Gastroesophageal sphincter (tissue), 4 donors: ENCODE measurements around the gene LRRC36. TPM values are rescaled to one million over a fixed set of nuclear protein-coding genes. Genes with fewer than 3 reads are reported as not detected.

Experiments used
- ATAC-seq: fragments of 150-250 bp; one replicate; pipeline ENCODE4 v1.9.1; 2016; ENCODE audit warnings: mild to moderate bottlenecking, moderate library complexity
- H3K27ac ChIP-seq, 4 donors: fragments of 200-600 bp; sonication (generic) in 3 of 4; 1 replicate in 3 of 4; 2 replicates in 1 of 4; pipeline ENCODE4 v1.5.1; 2016 to 2019
- H3K27me3 ChIP-seq: fragments of 200-600 bp; sonication (generic); one replicate; pipeline ENCODE4 v1.5.1; 2019
- H3K36me3 ChIP-seq, 2 donors: fragments of 200-600 bp; sonication (generic); one replicate each; pipeline ENCODE4 v1.5.1; 2019; ENCODE audit warnings: control low read depth in 1 of 2
- H3K4me1 ChIP-seq, 3 donors: fragments of 200-600 bp; sonication (generic); 1 replicate in 2 of 3; 2 replicates in 1 of 3; pipeline ENCODE4 v1.5.1; 2016 to 2019; ENCODE audit warnings: control low read depth in 2 of 3
- H3K4me3 ChIP-seq, 2 donors: fragments of 200-600 bp; sonication (generic); one replicate each; pipeline ENCODE4 v1.5.1; 2019; ENCODE audit warnings: mild to moderate bottlenecking in 1 of 2, moderate library complexity in 1 of 2
- H3K9me3 ChIP-seq, 3 donors: fragments of 200-600 bp; sonication (generic); one replicate each; pipeline ENCODE4 v1.5.1; 2017 to 2019; ENCODE audit warnings: control low read depth in 2 of 3
- EP300 ChIP-seq: sonication (generic); formaldehyde crosslinking; IDR thresholded peaks from one replicate; pipeline ENCODE4 v1.6.1; 2017; ENCODE audit warnings: antibody characterized with exemption, mild to moderate bottlenecking
- POLR2A ChIP-seq, 2 donors: fragments of 450-650 bp; IDR thresholded peaks; one replicate each; pipeline ENCODE4 v1.6.1; 2017; ENCODE audit warnings: antibody characterized with exemption in 2 of 2, mild to moderate bottlenecking in 2 of 2, moderate library complexity in 1 of 2
- POLR2AphosphoS5 ChIP-seq: sonication (generic); formaldehyde crosslinking; IDR thresholded peaks from one replicate; pipeline ENCODE4 v1.6.1; 2017; ENCODE audit warnings: antibody characterized with exemption
- WGBS, 2 donors: methylation state at CpG; one replicate each; pipeline ENCODE4 v1.1.5; 2018; ENCODE audit warnings: low coverage in 1 of 2; 5-methylcytosine and 5-hydroxymethylcytosine counted together
- small RNA-seq, 4 donors: library from RNA; depleted of rRNA; stranded (forward); fragments of <200 nt; gene quantifications; one replicate each; pipeline ENCODE3, GENCODE V24; 2016
- total RNA-seq, 4 donors: library from RNA; depleted of rRNA; stranded (reverse); fragments of >200 nt; gene quantifications; one replicate each; pipeline ENCODE4 v1.1.0, GENCODE V29; 2016
- TF ChIP-seq, protein P1 (sequence below), 4 experiments: fragments of 200-600 bp in 2 of 4; fragments of 450-650 bp in 2 of 4; sonication (generic) in 1 of 4; IDR thresholded peaks; one replicate each; pipeline ENCODE4 v1.5.1; 2017 to 2019; ENCODE audit warnings: antibody characterized with exemption in 4 of 4, mild to moderate bottlenecking in 2 of 4, moderate library complexity in 2 of 4

The LRRC36 gene
- total RNA-seq, 4 donors from 2014 or later, result 0.27 TPM; not detected in 3

DNA sequence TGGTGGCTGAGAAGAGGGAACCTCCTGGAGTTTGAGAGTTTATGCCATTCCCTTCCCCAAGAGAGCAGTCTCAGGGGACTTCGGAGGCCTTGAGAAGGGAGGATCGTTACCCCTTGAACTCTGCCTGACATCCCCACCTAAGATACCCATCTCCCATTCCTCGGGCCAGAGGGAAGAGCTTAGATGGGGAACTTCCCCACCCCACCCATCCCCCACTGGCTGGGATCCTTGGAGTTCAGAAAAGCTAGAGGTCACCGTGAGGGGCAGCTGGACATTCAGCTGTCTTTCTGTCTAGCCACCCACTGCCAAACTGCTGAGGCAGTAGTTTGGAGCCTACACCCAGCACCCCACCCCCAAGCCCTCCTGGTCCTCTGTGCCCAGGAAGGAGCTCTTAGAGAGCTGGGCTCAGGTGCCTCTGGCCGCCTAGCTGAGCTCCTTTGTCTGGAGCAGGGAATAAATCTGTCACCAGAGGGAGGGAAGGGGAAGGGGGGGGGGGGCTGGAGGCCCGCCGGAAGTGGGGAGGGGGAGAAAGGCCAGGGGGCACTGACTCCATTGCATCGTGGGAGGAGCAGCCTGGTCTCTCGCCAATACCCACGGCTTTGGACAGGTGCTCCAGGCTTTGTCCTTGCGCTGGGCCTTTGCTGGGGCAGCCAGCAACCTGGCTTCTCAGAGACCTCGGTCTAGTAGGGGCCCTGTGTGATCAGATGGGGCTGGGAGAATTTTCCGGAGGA lies 105.3 kb downstream of the LRRC36 start:
- 30 to 64% methylated on average over 2 to 3 of the region's 13 CpGs for WGBS, 2 donors
- TF ChIP-seq, protein P1, sequence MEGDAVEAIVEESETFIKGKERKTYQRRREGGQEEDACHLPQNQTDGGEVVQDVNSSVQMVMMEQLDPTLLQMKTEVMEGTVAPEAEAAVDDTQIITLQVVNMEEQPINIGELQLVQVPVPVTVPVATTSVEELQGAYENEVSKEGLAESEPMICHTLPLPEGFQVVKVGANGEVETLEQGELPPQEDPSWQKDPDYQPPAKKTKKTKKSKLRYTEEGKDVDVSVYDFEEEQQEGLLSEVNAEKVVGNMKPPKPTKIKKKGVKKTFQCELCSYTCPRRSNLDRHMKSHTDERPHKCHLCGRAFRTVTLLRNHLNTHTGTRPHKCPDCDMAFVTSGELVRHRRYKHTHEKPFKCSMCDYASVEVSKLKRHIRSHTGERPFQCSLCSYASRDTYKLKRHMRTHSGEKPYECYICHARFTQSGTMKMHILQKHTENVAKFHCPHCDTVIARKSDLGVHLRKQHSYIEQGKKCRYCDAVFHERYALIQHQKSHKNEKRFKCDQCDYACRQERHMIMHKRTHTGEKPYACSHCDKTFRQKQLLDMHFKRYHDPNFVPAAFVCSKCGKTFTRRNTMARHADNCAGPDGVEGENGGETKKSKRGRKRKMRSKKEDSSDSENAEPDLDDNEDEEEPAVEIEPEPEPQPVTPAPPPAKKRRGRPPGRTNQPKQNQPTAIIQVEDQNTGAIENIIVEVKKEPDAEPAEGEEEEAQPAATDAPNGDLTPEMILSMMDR (IDR thresholded peaks at IDR 0.05), result no peak
- TF ChIP-seq POLR2A (IDR thresholded peaks at IDR 0.05) (no peak), POLR2AphosphoS5 (no peak), EP300 (no peak)

DNA sequence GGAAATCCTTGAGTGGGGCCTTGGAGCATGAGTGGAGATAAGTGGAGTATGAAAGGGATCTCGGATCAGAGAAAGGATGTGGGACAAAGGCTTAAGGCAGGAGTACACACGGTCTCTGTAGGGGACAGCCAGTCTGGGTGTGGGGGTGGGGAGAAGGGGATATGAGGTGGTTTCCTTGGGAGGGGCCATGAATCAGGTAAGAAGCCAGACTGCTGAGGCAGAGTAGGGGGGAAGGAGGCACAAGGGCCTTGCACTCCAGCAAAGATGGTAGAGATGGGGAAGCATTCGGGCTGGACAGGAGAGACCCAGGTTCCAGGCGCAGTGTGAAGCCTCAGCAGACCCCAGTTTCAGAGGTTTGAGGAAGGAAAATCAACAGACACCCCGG lies 105.9 kb downstream of the LRRC36 start:
- no peaks in the 10 kb centered on the region for H3K9me3 ChIP-seq
- WGBS, 2 donors, result 55 to 75% methylated on average over 2 to 4 of the region's 5 CpGs
- no peak for ATAC-seq
- no peak for TF ChIP-seq POLR2AphosphoS5
- no peak for TF ChIP-seq POLR2A (IDR thresholded peaks at IDR 0.05)
- TF ChIP-seq, protein P1 (IDR thresholded peaks at IDR 0.05), result no peak
- TF ChIP-seq EP300, result no peak
- no peak overlapping the region for H3K4me3 ChIP-seq
- peaks cover 28% of the 10 kb centered on the region for H3K27me3 ChIP-seq
- peak overlapping the region in 1 of 4 donors; percentile 61 for H3K27ac ChIP-seq
- peaks cover 0 to 41% (median 15%) of the 10 kb centered on the region in 3 donors for H3K4me1 ChIP-seq
- peaks cover 0 to 23% of the 10 kb centered on the region in 2 donors for H3K36me3 ChIP-seq

More for the DNA sequence above, 105.3 kb downstream of the LRRC36 start:
- Histone ChIP-seq H3K4me1 (peaks cover 0 to 41% (median 15%) of the 10 kb centered on the region in 3 donors), H3K4me3 (peak overlapping the region in 1 of 2 donors; percentile 57), H3K9me3 (no peaks in the 10 kb centered on the region), H3K27me3 (peaks cover 32% of the 10 kb centered on the region), H3K27ac (peak overlapping the region in 3 of 4 donors; percentile 59 to 63 (median 61)), H3K36me3 (peaks cover 0 to 17% of the 10 kb centered on the region in 2 donors)
- no peak for ATAC-seq

DNA sequence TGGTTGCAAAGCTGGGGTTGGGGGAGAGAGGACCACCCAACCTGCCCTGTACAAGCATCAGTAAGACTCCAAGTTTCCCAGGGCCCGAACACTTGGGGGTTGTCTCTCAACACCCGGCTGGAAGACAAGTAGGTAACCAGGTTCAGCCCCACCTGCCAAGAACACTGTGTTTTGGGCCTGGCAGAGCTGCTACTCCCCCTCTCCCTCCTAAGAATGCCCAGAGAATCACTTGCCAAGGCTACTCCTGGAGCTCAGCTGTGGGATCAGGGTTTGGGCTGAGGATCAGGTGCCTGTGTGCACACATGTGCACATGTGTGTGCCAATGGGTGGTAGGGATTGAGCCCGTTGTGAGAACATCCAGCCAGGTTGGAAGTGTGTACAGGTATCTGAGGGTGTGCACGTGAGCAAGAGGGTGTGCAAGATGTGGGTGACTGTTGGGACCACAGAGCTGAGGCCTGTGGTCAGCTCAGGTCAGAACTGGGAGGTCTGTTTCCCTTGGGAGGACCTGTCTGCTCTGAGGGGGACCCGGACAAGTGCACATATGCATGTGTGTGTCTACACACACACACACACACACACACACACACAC lies 106.6 kb downstream of the LRRC36 start:
- H3K36me3 ChIP-seq, result peaks cover 0 to 30% of the 10 kb centered on the region in 2 donors
- WGBS, 2 donors, result no CpG with 5 or more reads among the region's 5 CpGs
- no peak for ATAC-seq
- no peak overlapping the region for H3K4me3 ChIP-seq
- no peaks in the 10 kb centered on the region for H3K9me3 ChIP-seq
- peaks cover 21% of the 10 kb centered on the region for H3K27me3 ChIP-seq
- H3K4me1 ChIP-seq, result peaks cover 0 to 35% (median 15%) of the 10 kb centered on the region in 3 donors
- no peak overlapping the region for H3K27ac ChIP-seq
- TF ChIP-seq EP300, result no peak
- TF ChIP-seq POLR2AphosphoS5, result no peak
- no peak for TF ChIP-seq POLR2A (IDR thresholded peaks at IDR 0.05)
- TF ChIP-seq, protein P1 (IDR thresholded peaks at IDR 0.05), result no peak

Small RNA genes within 50 kb of the gene (small RNA-seq; reads per million reads assigned to genes)
- 0 reads per million in 4 donors for gene RNU1-123P

Other genes with a start within 250 kb of the LRRC36 start
- gene PHAF1, start 216.9 kb upstream of the LRRC36 start, total RNA-seq, result 10 to 100 TPM; 10.9 to 20.4 (median 13.3) TPM
- gene B3GNT9, start 175.8 kb upstream of the LRRC36 start, total RNA-seq, result 10 to 100 TPM; 16.3 to 33.6 (median 23.1) TPM
- gene TRADD, start 166.9 kb upstream of the LRRC36 start, total RNA-seq, result 10 to 100 TPM; 26.1 to 39.7 (median 28.9) TPM
- 10 to 100 TPM in 3 of 4 donors, 1 to 10 TPM in 1; 6.9 to 18.8 (median 14.2) TPM for gene FBXL8, start 166.9 kb upstream of the LRRC36 start, total RNA-seq
- gene HSF4, start 162.1 kb upstream of the LRRC36 start, total RNA-seq, result 100 to 1,000 TPM in 1 of 4 donors, 10 to 100 TPM in 2, 1 to 10 TPM in 1; 7.7 to 110 (median 59.4) TPM
- 10 to 100 TPM; 23.0 to 78.9 (median 49.9) TPM for gene NOL3, start 156.3 kb upstream of the LRRC36 start, total RNA-seq
- 10 to 100 TPM in 2 of 4 donors, 1 to 10 TPM in 2; 6.7 to 37.4 (median 19.2) TPM for gene MATCAP1, start 142.9 kb upstream of the LRRC36 start, total RNA-seq
- 1 to 10 TPM; 1.6 to 6.1 (median 2.6) TPM for gene EXOC3L1, start 136.7 kb upstream of the LRRC36 start, total RNA-seq
- 10 to 100 TPM; 55.0 to 89.8 (median 76.2) TPM for gene E2F4, start 134.7 kb upstream of the LRRC36 start, total RNA-seq
- 1 to 10 TPM in 2 of 4 donors, under 1 TPM in 2; 0.15 to 3.9 (median 1.3) TPM for gene ELMO3, start 127.7 kb upstream of the LRRC36 start, total RNA-seq
- 10 to 100 TPM; 15.4 to 34.7 (median 30.7) TPM for gene TMEM208, start 99.7 kb upstream of the LRRC36 start, total RNA-seq
- gene FHOD1, start 79.3 kb upstream of the LRRC36 start, total RNA-seq, result 10 to 100 TPM in 3 of 4 donors, 1 to 10 TPM in 1; 9.7 to 15.5 (median 12.9) TPM
- gene SLC9A5, start 77.8 kb upstream of the LRRC36 start, total RNA-seq, result under 1 TPM; 0.13 to 0.93 (median 0.21) TPM
- 10 to 100 TPM in 1 of 4 donors, 1 to 10 TPM in 3; 3.0 to 14.4 (median 6.1) TPM for gene PLEKHG4, start 47.3 kb upstream of the LRRC36 start, total RNA-seq
- gene KCTD19, start 74 bp upstream of the LRRC36 start, total RNA-seq, result under 1 TPM in 2 of 4 donors, not detected in 2; 0.13 to 0.19 TPM
- 100 to 1,000 TPM in 1 of 4 donors, 10 to 100 TPM in 3; 14.8 to 111 (median 55.0) TPM for gene TPPP3, start 66.7 kb downstream of the LRRC36 start, total RNA-seq
- gene ZDHHC1, start 89.7 kb downstream of the LRRC36 start, total RNA-seq, result 10 to 100 TPM in 3 of 4 donors, 1 to 10 TPM in 1; 7.5 to 26.7 (median 17.3) TPM
- gene HSD11B2, start 104.3 kb downstream of the LRRC36 start, total RNA-seq, result 1 to 10 TPM in 1 of 4 donors, under 1 TPM in 2, not detected in 1; 0.19 to 2.1 (median 0.27) TPM
- gene ATP6V0D1, start 154.3 kb downstream of the LRRC36 start, total RNA-seq, result 100 to 1,000 TPM in 2 of 4 donors, 10 to 100 TPM in 2; 94.2 to 145 (median 110) TPM
- gene AGRP, start 156.7 kb downstream of the LRRC36 start, total RNA-seq, result not detected
- gene RIPOR1, start 202.0 kb downstream of the LRRC36 start, total RNA-seq, result 100 to 1,000 TPM in 1 of 4 donors, 10 to 100 TPM in 3; 43.3 to 112 (median 64.9) TPM
- gene CTCF, start 235.7 kb downstream of the LRRC36 start, total RNA-seq, result 10 to 100 TPM; 26.4 to 44.8 (median 41.4) TPM